Kidney (tissue), 14 donors: ENCODE results near the gene MUCL3. TPM values are rescaled to one million over a fixed set of nuclear protein-coding genes. Genes with fewer than 3 reads are reported as not detected.

Experiments used
- DNase-seq, 5 donors: peaks; one replicate each; pipeline ENCODE4 v3.0.0-alpha.2; 2013 to 2020
- FAIRE-seq: peaks from 2 replicates; lab custom pipeline; 2012; peaks lifted over from hg19 to GRCh38; lab: Jason Lieb, UNC
- H3K27ac ChIP-seq, 2 donors: one replicate each; pipeline ENCODE4 v1.7.0; 2013; ENCODE audit warnings: low read depth in 2 of 2, low read length in 2 of 2, inconsistent platforms in 1 of 2
- H3K27me3 ChIP-seq: one replicate; pipeline ENCODE4 v1.7.1; 2013; ENCODE audit warnings: low read length, inconsistent platforms; ENCODE audit not compliant: control insufficient read depth, insufficient read depth
- H3K36me3 ChIP-seq, 3 donors: one replicate each; pipeline versions ENCODE4 v1.7.0 to v1.7.1; 2013; ENCODE audit warnings: low read length in 3 of 3, control low read depth in 1 of 3, inconsistent platforms in 1 of 3; ENCODE audit not compliant: insufficient read depth in 3 of 3, control insufficient read depth in 2 of 3
- H3K4me1 ChIP-seq, 3 donors: one replicate each; pipeline versions ENCODE4 v1.7.0 to v1.7.1; 2013; ENCODE audit warnings: low read length in 3 of 3, inconsistent platforms in 1 of 3, low read depth in 1 of 3; ENCODE audit not compliant: control insufficient read depth in 2 of 3, insufficient read depth in 2 of 3
- H3K4me3 ChIP-seq, 3 donors: one replicate each; pipeline versions ENCODE4 v1.7.0 to v1.8.1; 2013; ENCODE audit warnings: low read length in 3 of 3, control low read depth in 1 of 3, inconsistent platforms in 1 of 3
- H3K9ac ChIP-seq, 3 donors: one replicate each; pipeline versions ENCODE4 v1.7.0 to v1.7.1; 2013; ENCODE audit warnings: low read length in 3 of 3, control low read depth in 1 of 3, inconsistent platforms in 1 of 3
- H3K9me3 ChIP-seq, 3 donors: one replicate each; pipeline versions ENCODE4 v1.7.0 to v1.7.1; 2013; ENCODE audit warnings: low read length in 3 of 3, control low read depth in 1 of 3, inconsistent platforms in 1 of 3; ENCODE audit not compliant: control insufficient read depth in 2 of 3, insufficient read depth in 1 of 3
- intact Hi-C: fragments of 100-400 bp; cut with DNase I; formaldehyde crosslinking; loops from one replicate; pipeline ENCODE4 v1.11.1; 2022
- polyA plus RNA-seq: library from polyadenylated mRNA; stranded (reverse); fragments of 350-450 nt; fragmentation: Illumina TruSeq; extraction: RNeasy Lipid Tissue Mini Kit (QIAGEN cat#74804); gene quantifications from one replicate; pipeline ENCODE4 v1.2.3, GENCODE V29; 2014; ENCODE audit warnings: low read depth, low replicate concordance; ENCODE audit not compliant: insufficient read depth
- total RNA-seq: library from RNA; stranded (reverse); fragmentation: NEBNext Ultra II Directional; extraction: Animal tissue kit (Norgen Biotek cat#: 25700); gene quantifications from one replicate; pipeline ENCODE4 v1.2.1, GENCODE V29; 2021
- TF ChIP-seq, protein P1 (sequence below): IDR thresholded peaks from 3 replicates; pipeline ENCODE4 v1.5.1; 2012; ENCODE audit warnings: mild to moderate bottlenecking, moderate library complexity, borderline replicate concordance; ENCODE audit not compliant: insufficient read depth; ENCODE audit errors: extremely low read depth
- donor health status: control.
- donor health status: control.
- donor health status: control.
- donor health status: control.
- donor health status: control.
- donor health status: DM: yes; HTN: yes; CAD: no.
- donor health status: Normal renal cell carcinoma (clear cell type).

Gene MUCL3
- total and polyA plus RNA-seq, 2 donors from 2014 or later: 0.13 TPM; not detected in 1

DNA sequence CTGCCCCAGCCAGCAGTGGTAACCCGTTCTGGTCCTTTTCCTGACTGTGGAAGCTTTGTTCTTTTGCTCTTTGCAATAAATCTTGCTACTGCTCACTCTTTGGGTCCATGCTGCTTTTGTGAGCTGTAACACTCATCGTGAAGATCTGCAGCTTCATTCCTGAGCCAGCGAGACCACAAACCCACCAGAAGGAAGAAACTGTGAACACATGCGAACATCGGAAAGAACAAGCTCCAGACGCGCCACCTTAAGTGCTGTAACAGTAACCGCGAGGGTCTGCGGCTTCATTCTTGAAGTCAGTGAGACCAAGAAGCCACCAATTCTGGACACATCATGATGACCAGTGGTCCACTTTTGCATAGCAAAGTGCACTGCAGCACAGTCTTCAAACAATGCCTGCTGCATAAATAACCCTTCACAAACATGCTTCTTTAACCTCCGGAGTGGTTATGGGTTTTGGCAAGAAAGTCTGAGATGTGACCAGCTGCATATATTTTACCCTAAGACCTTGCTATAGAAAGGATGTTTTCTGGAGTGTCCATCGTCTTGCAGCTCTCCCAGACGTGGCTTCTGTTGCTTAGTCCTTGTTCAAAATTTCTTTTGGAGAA is 60.6 kb downstream of the MUCL3 start:
- Histone ChIP-seq H3K27ac (no peak overlapping the region), H3K27me3 (no peaks in the 10 kb centered on the region), H3K9ac (no peak overlapping the region), H3K4me3 (no peak overlapping the region), H3K4me1 (no peaks in the 10 kb centered on the region), H3K36me3 (no peaks in the 10 kb centered on the region), H3K9me3 (no peaks in the 10 kb centered on the region)
- DNase-seq (no peak), FAIRE-seq (no peak)
- intact Hi-C loops: no loop called here
- TF ChIP-seq, protein P1, sequence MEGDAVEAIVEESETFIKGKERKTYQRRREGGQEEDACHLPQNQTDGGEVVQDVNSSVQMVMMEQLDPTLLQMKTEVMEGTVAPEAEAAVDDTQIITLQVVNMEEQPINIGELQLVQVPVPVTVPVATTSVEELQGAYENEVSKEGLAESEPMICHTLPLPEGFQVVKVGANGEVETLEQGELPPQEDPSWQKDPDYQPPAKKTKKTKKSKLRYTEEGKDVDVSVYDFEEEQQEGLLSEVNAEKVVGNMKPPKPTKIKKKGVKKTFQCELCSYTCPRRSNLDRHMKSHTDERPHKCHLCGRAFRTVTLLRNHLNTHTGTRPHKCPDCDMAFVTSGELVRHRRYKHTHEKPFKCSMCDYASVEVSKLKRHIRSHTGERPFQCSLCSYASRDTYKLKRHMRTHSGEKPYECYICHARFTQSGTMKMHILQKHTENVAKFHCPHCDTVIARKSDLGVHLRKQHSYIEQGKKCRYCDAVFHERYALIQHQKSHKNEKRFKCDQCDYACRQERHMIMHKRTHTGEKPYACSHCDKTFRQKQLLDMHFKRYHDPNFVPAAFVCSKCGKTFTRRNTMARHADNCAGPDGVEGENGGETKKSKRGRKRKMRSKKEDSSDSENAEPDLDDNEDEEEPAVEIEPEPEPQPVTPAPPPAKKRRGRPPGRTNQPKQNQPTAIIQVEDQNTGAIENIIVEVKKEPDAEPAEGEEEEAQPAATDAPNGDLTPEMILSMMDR: no peak

DNA sequence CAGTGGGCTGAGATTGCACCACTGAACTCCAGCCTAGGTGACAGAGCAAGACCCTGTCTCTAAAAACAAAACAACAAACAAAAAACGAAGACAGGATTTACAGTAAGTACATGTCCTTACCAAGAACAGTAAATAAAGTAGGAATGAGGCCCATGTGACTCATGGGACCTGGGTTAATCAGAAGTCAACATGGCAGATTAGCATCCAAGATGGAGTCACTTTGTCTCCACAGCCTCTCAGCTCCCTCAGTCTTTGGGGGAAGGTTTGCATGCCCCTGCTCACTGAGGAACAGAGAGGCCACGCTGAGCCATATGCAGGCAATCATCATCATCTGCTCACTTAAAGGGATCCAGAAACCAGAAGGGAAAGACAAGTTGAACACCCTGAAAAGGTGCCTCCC is 61.7 kb downstream of the MUCL3 start:
- H3K4me3 ChIP-seq: no peak overlapping the region
- intact Hi-C loops: no loop called here
- FAIRE-seq (no peak), DNase-seq (no peak)
- no peaks in the 10 kb centered on the region for H3K27me3 ChIP-seq
- no peak overlapping the region for H3K27ac ChIP-seq
- H3K9me3 ChIP-seq: no peaks in the 10 kb centered on the region
- TF ChIP-seq, protein P1: no peak
- no peaks in the 10 kb centered on the region for H3K36me3 ChIP-seq
- no peak overlapping the region for H3K9ac ChIP-seq
- no peaks in the 10 kb centered on the region for H3K4me1 ChIP-seq

Other genes with a start within 250 kb of the MUCL3 start
- gene NRM, start 250.0 kb upstream of the MUCL3 start, total RNA-seq: 14.2 TPM
- gene NRM, start 250.0 kb upstream of the MUCL3 start, polyA plus RNA-seq: 14.2 TPM
- gene MDC1, start 223.7 kb upstream of the MUCL3 start, total RNA-seq: 47.9 TPM
- 9.5 TPM for gene MDC1, start 223.7 kb upstream of the MUCL3 start, polyA plus RNA-seq
- gene TUBB, start 220.6 kb upstream of the MUCL3 start, total RNA-seq: 295 TPM
- gene TUBB, start 220.6 kb upstream of the MUCL3 start, polyA plus RNA-seq: 197 TPM
- 227 TPM for gene FLOT1, start 198.3 kb upstream of the MUCL3 start, total RNA-seq
- gene FLOT1, start 198.3 kb upstream of the MUCL3 start, polyA plus RNA-seq: 317 TPM
- gene IER3, start 196.4 kb upstream of the MUCL3 start, total RNA-seq: 59.5 TPM
- 94.3 TPM for gene IER3, start 196.4 kb upstream of the MUCL3 start, polyA plus RNA-seq
- 362 TPM for gene DDR1, start 56.5 kb upstream of the MUCL3 start, total RNA-seq
- 95.8 TPM for gene DDR1, start 56.5 kb upstream of the MUCL3 start, polyA plus RNA-seq
- gene GTF2H4, start 32.8 kb upstream of the MUCL3 start, total RNA-seq: 39.3 TPM
- gene GTF2H4, start 32.8 kb upstream of the MUCL3 start, polyA plus RNA-seq: 20.9 TPM
- gene VARS2, start 26.7 kb upstream of the MUCL3 start, total RNA-seq: 34.5 TPM
- 30.4 TPM for gene VARS2, start 26.7 kb upstream of the MUCL3 start, polyA plus RNA-seq
- 30.5 TPM for gene SFTA2, start 8.8 kb upstream of the MUCL3 start, total RNA-seq
- gene SFTA2, start 8.8 kb upstream of the MUCL3 start, polyA plus RNA-seq: 7.4 TPM
- gene MUC21, start 42.7 kb downstream of the MUCL3 start, total RNA-seq: not detected
- not detected for gene MUC21, start 42.7 kb downstream of the MUCL3 start, polyA plus RNA-seq
- not detected for gene MUC22, start 69.5 kb downstream of the MUCL3 start, total RNA-seq
- not detected for gene MUC22, start 69.5 kb downstream of the MUCL3 start, polyA plus RNA-seq
- gene C6orf15, start 171.6 kb downstream of the MUCL3 start, total RNA-seq: not detected
- not detected for gene C6orf15, start 171.6 kb downstream of the MUCL3 start, polyA plus RNA-seq
- gene PSORS1C1, start 173.8 kb downstream of the MUCL3 start, total RNA-seq: 3.6 TPM
- gene PSORS1C1, start 173.8 kb downstream of the MUCL3 start, polyA plus RNA-seq: 2.1 TPM
- gene CDSN, start 179.5 kb downstream of the MUCL3 start, total RNA-seq: 0.13 TPM
- gene CDSN, start 179.5 kb downstream of the MUCL3 start, polyA plus RNA-seq: not detected
- gene PSORS1C2, start 198.1 kb downstream of the MUCL3 start, total RNA-seq: not detected
- gene PSORS1C2, start 198.1 kb downstream of the MUCL3 start, polyA plus RNA-seq: not detected
- 26.2 TPM for gene CCHCR1, start 216.8 kb downstream of the MUCL3 start, total RNA-seq
- 24.1 TPM for gene CCHCR1, start 216.8 kb downstream of the MUCL3 start, polyA plus RNA-seq
- 7.1 TPM for gene TCF19, start 217.6 kb downstream of the MUCL3 start, total RNA-seq
- gene TCF19, start 217.6 kb downstream of the MUCL3 start, polyA plus RNA-seq: 5.1 TPM
- gene POU5F1, start 229.7 kb downstream of the MUCL3 start, total RNA-seq: 19.9 TPM
- gene POU5F1, start 229.7 kb downstream of the MUCL3 start, polyA plus RNA-seq: 7.9 TPM